ENCODE measurements around the gene TRIO. TPM values are rescaled to one million over a fixed set of nuclear protein-coding genes. Genes with fewer than 3 reads are reported as not detected.

Gene TRIO
- total and polyA plus RNA-seq, 4 donors: 23.8 to 243 (median 110) TPM

DNA sequence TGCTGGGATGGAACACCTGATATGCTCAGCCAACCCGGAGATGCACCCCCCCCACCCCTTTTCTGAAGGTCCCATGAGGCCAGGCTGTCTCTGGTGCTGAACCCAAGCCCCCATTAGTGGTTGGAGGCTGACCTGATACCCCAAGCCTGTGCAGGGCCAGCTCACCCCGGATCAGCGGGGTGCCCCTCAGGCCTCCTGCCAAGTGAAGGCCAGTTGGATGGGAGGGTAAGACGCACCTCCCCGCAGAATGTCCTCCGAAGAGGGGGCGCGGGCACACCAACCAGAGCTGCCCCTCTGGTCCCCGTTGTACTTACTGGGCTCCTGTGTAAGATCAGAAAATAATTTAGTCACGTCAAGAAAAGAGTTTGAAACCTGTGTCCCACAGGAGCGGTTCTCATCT, 361.7 kb downstream of the TRIO start:
- TF ChIP-seq, protein P1, sequence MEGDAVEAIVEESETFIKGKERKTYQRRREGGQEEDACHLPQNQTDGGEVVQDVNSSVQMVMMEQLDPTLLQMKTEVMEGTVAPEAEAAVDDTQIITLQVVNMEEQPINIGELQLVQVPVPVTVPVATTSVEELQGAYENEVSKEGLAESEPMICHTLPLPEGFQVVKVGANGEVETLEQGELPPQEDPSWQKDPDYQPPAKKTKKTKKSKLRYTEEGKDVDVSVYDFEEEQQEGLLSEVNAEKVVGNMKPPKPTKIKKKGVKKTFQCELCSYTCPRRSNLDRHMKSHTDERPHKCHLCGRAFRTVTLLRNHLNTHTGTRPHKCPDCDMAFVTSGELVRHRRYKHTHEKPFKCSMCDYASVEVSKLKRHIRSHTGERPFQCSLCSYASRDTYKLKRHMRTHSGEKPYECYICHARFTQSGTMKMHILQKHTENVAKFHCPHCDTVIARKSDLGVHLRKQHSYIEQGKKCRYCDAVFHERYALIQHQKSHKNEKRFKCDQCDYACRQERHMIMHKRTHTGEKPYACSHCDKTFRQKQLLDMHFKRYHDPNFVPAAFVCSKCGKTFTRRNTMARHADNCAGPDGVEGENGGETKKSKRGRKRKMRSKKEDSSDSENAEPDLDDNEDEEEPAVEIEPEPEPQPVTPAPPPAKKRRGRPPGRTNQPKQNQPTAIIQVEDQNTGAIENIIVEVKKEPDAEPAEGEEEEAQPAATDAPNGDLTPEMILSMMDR (IDR thresholded peaks at IDR 0.05; ENCODE audit: control extremely low read depth, extremely low read depth): no peak
- H3K27me3 ChIP-seq (ENCODE audit: control insufficient read depth in 3 of 3, insufficient read depth in 3 of 3, low read length in 2 of 3): no peaks in the 10 kb centered on the region
- H3K36me3 ChIP-seq (ENCODE audit: control insufficient read depth in 4 of 4, insufficient read depth in 4 of 4, low read length in 4 of 4): peaks cover 12 to 52% (median 25%) of the 10 kb centered on the region in 4 donors
- H3K4me3 ChIP-seq: no peak overlapping the region
- DNase-seq (no peak), ATAC-seq (ENCODE audit: insufficient read depth, low FRiP score) (no peak)
- 95 to 98% methylated on average over 11 of the region's 11 CpGs for WGBS, 2 donors
- no peaks in the 10 kb centered on the region for H3K4me1 ChIP-seq (ENCODE audit: control insufficient read depth in 5 of 5, insufficient read depth in 5 of 5, low read length in 5 of 5)
- H3K9ac ChIP-seq (ENCODE audit: insufficient read depth in 1 of 2, low read length in 2 of 2): no peak overlapping the region
- no peaks in the 10 kb centered on the region for H3K9me3 ChIP-seq (ENCODE audit: control insufficient read depth in 4 of 4, insufficient read depth in 3 of 4, low read length in 3 of 4)
- H3K27ac ChIP-seq (ENCODE audit: low read depth in 1 of 2, low read length in 1 of 2): no peak overlapping the region

- peaks cover 12 to 48% (median 25%) of the 10 kb centered on the region in 4 donors for H3K36me3 ChIP-seq (ENCODE audit: control insufficient read depth in 4 of 4, insufficient read depth in 4 of 4, low read length in 4 of 4)
- no peaks in the 10 kb centered on the region for H3K9me3 ChIP-seq (ENCODE audit: control insufficient read depth in 4 of 4, insufficient read depth in 3 of 4, low read length in 3 of 4)
- no peaks in the 10 kb centered on the region for H3K4me1 ChIP-seq (ENCODE audit: control insufficient read depth in 5 of 5, insufficient read depth in 5 of 5, low read length in 5 of 5)
- no peak for DNase-seq
- no peaks in the 10 kb centered on the region for H3K27me3 ChIP-seq (ENCODE audit: control insufficient read depth in 3 of 3, insufficient read depth in 3 of 3, low read length in 2 of 3)
- no peak for ATAC-seq (ENCODE audit: insufficient read depth, low FRiP score)
- no peak overlapping the region for H3K27ac ChIP-seq (ENCODE audit: low read depth in 1 of 2, low read length in 1 of 2)
- no peak overlapping the region for H3K4me3 ChIP-seq
- 91 to 96% methylated on average over 23 of the region's 23 CpGs for WGBS, 2 donors
- H3K9ac ChIP-seq (ENCODE audit: insufficient read depth in 1 of 2, low read length in 2 of 2): no peak overlapping the region
- TF ChIP-seq, protein P1 (IDR thresholded peaks at IDR 0.05; ENCODE audit: control extremely low read depth, extremely low read depth): no peak
These were observed 362.4 kb downstream of the TRIO start for GRCh38 chr5:14505310-14506139.

- no peak for ATAC-seq (ENCODE audit: insufficient read depth, low FRiP score)
- H3K9ac ChIP-seq (ENCODE audit: insufficient read depth in 1 of 2, low read length in 2 of 2): no peak overlapping the region
- H3K27ac ChIP-seq (ENCODE audit: low read depth in 1 of 2, low read length in 1 of 2): no peak overlapping the region
- H3K9me3 ChIP-seq (ENCODE audit: control insufficient read depth in 4 of 4, insufficient read depth in 3 of 4, low read length in 3 of 4): no peaks in the 10 kb centered on the region
- no peaks in the 10 kb centered on the region for H3K4me1 ChIP-seq (ENCODE audit: control insufficient read depth in 5 of 5, insufficient read depth in 5 of 5, low read length in 5 of 5)
- TF ChIP-seq, protein P1 (IDR thresholded peaks at IDR 0.05; ENCODE audit: control extremely low read depth, extremely low read depth): no peak
- H3K4me3 ChIP-seq: no peak overlapping the region
- no peak for DNase-seq
- no peaks in the 10 kb centered on the region for H3K27me3 ChIP-seq (ENCODE audit: control insufficient read depth in 3 of 3, insufficient read depth in 3 of 3, low read length in 2 of 3)
- 85 to 96% methylated on average over 7 of the region's 7 CpGs for WGBS, 2 donors
- H3K36me3 ChIP-seq (ENCODE audit: control insufficient read depth in 4 of 4, insufficient read depth in 4 of 4, low read length in 4 of 4): peaks cover 12 to 48% (median 24%) of the 10 kb centered on the region in 4 donors
These were observed 363.0 kb downstream of the TRIO start for GRCh38 chr5:14506140-14506538.

Data from lung (tissue), 12 donors.